ENCODE measurements around the gene NRP1.

Gene NRP1

GRCh38 chr10:33137356-33138005, 197.0 kb downstream of the NRP1 start:
- H3K9me3 ChIP-seq (replicated peaks; ENCODE audit: insufficient read depth, low read length), result no peaks in the 10 kb centered on the region
- H3K27ac ChIP-seq (ENCODE audit: low read length), result no peak overlapping the region
- H3K4me2 ChIP-seq (ENCODE audit: low read depth, low read length), result no peak overlapping the region
- H3K4me1 ChIP-seq (ENCODE audit: low read length), result no peaks in the 10 kb centered on the region
- no peaks in the 10 kb centered on the region for H3F3A ChIP-seq (ENCODE audit: insufficient read depth, low read length)
- H3K36me3 ChIP-seq (replicated peaks; ENCODE audit: insufficient read depth, low read length), result no peaks in the 10 kb centered on the region
- no peak overlapping the region for H3K9ac ChIP-seq (ENCODE audit: low read length)
- H4K20me1 ChIP-seq (ENCODE audit: insufficient read depth, low read length), result no peaks in the 10 kb centered on the region
- no peaks in the 10 kb centered on the region for H3K27me3 ChIP-seq (replicated peaks; ENCODE audit: insufficient read depth, low read length)
- DNase-seq, result no peak
- H3K79me2 ChIP-seq (ENCODE audit: low read length), result no peaks in the 10 kb centered on the region
- H3K4me3 ChIP-seq (ENCODE audit: low read length), result no peak overlapping the region
- TF ChIP-seq, protein P1, sequence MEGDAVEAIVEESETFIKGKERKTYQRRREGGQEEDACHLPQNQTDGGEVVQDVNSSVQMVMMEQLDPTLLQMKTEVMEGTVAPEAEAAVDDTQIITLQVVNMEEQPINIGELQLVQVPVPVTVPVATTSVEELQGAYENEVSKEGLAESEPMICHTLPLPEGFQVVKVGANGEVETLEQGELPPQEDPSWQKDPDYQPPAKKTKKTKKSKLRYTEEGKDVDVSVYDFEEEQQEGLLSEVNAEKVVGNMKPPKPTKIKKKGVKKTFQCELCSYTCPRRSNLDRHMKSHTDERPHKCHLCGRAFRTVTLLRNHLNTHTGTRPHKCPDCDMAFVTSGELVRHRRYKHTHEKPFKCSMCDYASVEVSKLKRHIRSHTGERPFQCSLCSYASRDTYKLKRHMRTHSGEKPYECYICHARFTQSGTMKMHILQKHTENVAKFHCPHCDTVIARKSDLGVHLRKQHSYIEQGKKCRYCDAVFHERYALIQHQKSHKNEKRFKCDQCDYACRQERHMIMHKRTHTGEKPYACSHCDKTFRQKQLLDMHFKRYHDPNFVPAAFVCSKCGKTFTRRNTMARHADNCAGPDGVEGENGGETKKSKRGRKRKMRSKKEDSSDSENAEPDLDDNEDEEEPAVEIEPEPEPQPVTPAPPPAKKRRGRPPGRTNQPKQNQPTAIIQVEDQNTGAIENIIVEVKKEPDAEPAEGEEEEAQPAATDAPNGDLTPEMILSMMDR (IDR thresholded peaks at IDR 0.05; ENCODE audit: low read length), result no peak
- TF ChIP-seq EZH2 (optimal IDR thresholded peaks at IDR 0.05; ENCODE audit: low read depth, low read length), result no peak
- no peak for TF ChIP-seq EZH2phosphoT487 (IDR thresholded peaks at IDR 0.05; ENCODE audit: low read length)
- H2AFZ ChIP-seq (ENCODE audit: low read length), result no peak overlapping the region
- H3K9me2 ChIP-seq (replicated peaks; ENCODE audit: insufficient read depth, low read length), result no peaks in the 10 kb centered on the region

DNA sequence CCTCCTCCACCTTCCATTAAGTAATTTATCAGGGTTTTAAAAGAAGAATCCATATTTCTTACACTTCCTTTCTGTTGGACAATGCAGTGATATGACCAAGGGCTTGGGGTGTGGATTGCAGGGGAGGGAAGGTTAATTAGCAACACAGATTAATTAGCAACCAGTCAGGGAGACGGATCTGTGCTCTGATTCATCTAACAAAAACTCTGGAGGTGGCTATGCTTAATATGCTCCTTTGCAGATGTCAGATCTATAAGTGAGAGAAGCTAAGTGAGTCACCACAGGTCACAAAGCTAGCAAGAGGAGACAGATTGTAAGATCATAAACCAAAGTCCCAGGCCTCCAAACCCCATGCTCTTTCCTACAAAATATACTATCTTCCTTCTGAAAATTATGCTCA, 197.7 kb downstream of the NRP1 start:
- DNase-seq, result no peak
- Histone ChIP-seq H3K4me3 (ENCODE audit: low read length) (no peak overlapping the region), H3K36me3 (replicated peaks; ENCODE audit: insufficient read depth, low read length) (no peaks in the 10 kb centered on the region), H3K4me1 (ENCODE audit: low read length) (no peaks in the 10 kb centered on the region), H3F3A (ENCODE audit: insufficient read depth, low read length) (no peaks in the 10 kb centered on the region), H3K79me2 (ENCODE audit: low read length) (no peaks in the 10 kb centered on the region), H3K27me3 (replicated peaks; ENCODE audit: insufficient read depth, low read length) (no peaks in the 10 kb centered on the region), H4K20me1 (ENCODE audit: insufficient read depth, low read length) (no peaks in the 10 kb centered on the region), H3K9me3 (replicated peaks; ENCODE audit: insufficient read depth, low read length) (no peaks in the 10 kb centered on the region), H2AFZ (ENCODE audit: low read length) (no peak overlapping the region), H3K9me2 (replicated peaks; ENCODE audit: insufficient read depth, low read length) (no peaks in the 10 kb centered on the region), H3K4me2 (ENCODE audit: low read depth, low read length) (no peak overlapping the region), H3K27ac (ENCODE audit: low read length) (no peak overlapping the region), H3K9ac (ENCODE audit: low read length) (no peak overlapping the region)
- TF ChIP-seq, protein P1 (IDR thresholded peaks at IDR 0.05; ENCODE audit: low read length), result no peak
- TF ChIP-seq EZH2 (optimal IDR thresholded peaks at IDR 0.05; ENCODE audit: low read depth, low read length) (no peak), EZH2phosphoT487 (IDR thresholded peaks at IDR 0.05; ENCODE audit: low read length) (no peak)

DNA sequence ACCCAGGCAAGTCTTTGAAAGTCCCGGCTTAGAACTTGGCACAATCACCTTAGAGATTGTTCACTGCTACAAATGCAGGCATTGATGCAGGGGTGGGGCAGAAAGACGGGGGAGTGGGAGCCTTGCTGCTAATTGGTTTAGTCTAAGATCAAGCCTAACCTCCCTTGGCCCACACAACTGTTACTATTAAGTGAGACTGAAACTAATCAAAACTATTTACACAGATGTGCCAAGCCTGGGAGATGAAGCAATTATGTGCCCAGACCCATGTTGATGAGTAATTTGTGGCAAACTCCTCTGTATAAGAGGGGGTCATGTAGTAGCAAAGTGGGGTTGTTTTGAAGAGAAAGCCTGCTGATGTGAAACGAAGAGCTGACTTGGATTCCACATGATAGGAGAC, 198.2 kb downstream of the NRP1 start:
- Histone ChIP-seq H3K4me2 (ENCODE audit: low read depth, low read length) (no peak overlapping the region), H3K79me2 (ENCODE audit: low read length) (no peaks in the 10 kb centered on the region), H3K9me3 (replicated peaks; ENCODE audit: insufficient read depth, low read length) (no peaks in the 10 kb centered on the region), H2AFZ (ENCODE audit: low read length) (no peak overlapping the region), H4K20me1 (ENCODE audit: insufficient read depth, low read length) (no peaks in the 10 kb centered on the region), H3K27ac (ENCODE audit: low read length) (no peak overlapping the region), H3K4me3 (ENCODE audit: low read length) (no peak overlapping the region), H3K9ac (ENCODE audit: low read length) (no peak overlapping the region), H3K27me3 (replicated peaks; ENCODE audit: insufficient read depth, low read length) (no peaks in the 10 kb centered on the region), H3F3A (ENCODE audit: insufficient read depth, low read length) (no peaks in the 10 kb centered on the region), H3K4me1 (ENCODE audit: low read length) (no peaks in the 10 kb centered on the region), H3K36me3 (replicated peaks; ENCODE audit: insufficient read depth, low read length) (no peaks in the 10 kb centered on the region), H3K9me2 (replicated peaks; ENCODE audit: insufficient read depth, low read length) (no peaks in the 10 kb centered on the region)
- DNase-seq, result no peak
- TF ChIP-seq, protein P1 (IDR thresholded peaks at IDR 0.05; ENCODE audit: low read length), result no peak
